Astrocyte (in vitro differentiated cells and primary cell): ENCODE measurements around the gene CSF2.

Experiments used
- EZH2 ChIP-seq: IDR thresholded peaks from 2 replicates; pipeline ENCODE4 v1.6.1; 2012; ENCODE audit warnings: mild to moderate bottlenecking, low read length, inconsistent platforms; ENCODE audit not compliant: insufficient read depth
- TF ChIP-seq, protein P1 (sequence below): IDR thresholded peaks from 2 replicates; pipeline ENCODE4 v1.5.1; 2011; ENCODE audit warnings: low read depth, mild to moderate bottlenecking, inconsistent platforms, low read length, moderate library complexity; ENCODE audit not compliant: insufficient read depth

DNA sequence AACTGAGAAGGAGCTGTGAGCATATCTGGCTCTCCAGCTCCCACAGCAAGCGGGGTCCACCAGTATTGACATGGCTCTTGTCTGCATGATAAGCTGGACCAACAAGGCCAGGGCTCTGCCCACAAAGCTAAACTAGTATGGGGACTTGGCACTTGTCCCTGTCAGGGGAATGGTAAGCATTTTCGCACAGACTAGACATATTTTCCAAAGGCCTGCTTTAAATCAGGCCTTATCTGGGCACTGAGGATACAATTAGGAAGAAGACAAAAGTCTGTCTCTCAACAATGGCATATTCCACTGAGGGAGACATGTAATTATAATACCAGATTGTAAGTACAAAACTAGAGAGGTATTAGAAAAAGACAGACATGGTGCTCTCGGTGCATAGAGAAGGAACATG is 32.1 kb downstream of the CSF2 start:
- TF ChIP-seq, protein P1, sequence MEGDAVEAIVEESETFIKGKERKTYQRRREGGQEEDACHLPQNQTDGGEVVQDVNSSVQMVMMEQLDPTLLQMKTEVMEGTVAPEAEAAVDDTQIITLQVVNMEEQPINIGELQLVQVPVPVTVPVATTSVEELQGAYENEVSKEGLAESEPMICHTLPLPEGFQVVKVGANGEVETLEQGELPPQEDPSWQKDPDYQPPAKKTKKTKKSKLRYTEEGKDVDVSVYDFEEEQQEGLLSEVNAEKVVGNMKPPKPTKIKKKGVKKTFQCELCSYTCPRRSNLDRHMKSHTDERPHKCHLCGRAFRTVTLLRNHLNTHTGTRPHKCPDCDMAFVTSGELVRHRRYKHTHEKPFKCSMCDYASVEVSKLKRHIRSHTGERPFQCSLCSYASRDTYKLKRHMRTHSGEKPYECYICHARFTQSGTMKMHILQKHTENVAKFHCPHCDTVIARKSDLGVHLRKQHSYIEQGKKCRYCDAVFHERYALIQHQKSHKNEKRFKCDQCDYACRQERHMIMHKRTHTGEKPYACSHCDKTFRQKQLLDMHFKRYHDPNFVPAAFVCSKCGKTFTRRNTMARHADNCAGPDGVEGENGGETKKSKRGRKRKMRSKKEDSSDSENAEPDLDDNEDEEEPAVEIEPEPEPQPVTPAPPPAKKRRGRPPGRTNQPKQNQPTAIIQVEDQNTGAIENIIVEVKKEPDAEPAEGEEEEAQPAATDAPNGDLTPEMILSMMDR: no peak
- TF ChIP-seq EZH2: no peak
